HG03575 (cell line): ENCODE results near the gene CDS2.

ENCODE experiments used
- ATAC-seq: cut with Tn5 transposase; IDR thresholded peaks from one replicate; pipeline ENCODE4 v1.9.1; 2021; ENCODE audit not compliant: unreplicated experiment, insufficient number of reproducible peaks, low FRiP score; ENCODE audit errors: extremely low read depth

Gene CDS2

GRCh38 chr20:5234978-5235377 lies 108.2 kb downstream of the CDS2 start:
- ATAC-seq: no peak
